22Rv1 (cell line): Measurements from ENCODE around the gene BLOC1S6.

Source experiments
- H3K27ac ChIP-seq: fragments of 450-650 bp; 2 replicates; pipeline ENCODE4 v1.5.1; 2017
- ZFX ChIP-seq: fragments of 450-650 bp; IDR thresholded peaks from 2 replicates; pipeline ENCODE4 v1.6.1; 2017; ENCODE audit warnings: antibody characterized with exemption, borderline replicate concordance
- TF ChIP-seq, protein P1 (sequence below): fragments of 450-650 bp; IDR thresholded peaks from 2 replicates; pipeline ENCODE4 v1.5.1; 2017; ENCODE audit warnings: mild to moderate bottlenecking

BLOC1S6 gene

GRCh38 chr15:45606413-45606812, 19.2 kb downstream of the BLOC1S6 start:
- no peak overlapping the region for H3K27ac ChIP-seq
- TF ChIP-seq, protein P1, sequence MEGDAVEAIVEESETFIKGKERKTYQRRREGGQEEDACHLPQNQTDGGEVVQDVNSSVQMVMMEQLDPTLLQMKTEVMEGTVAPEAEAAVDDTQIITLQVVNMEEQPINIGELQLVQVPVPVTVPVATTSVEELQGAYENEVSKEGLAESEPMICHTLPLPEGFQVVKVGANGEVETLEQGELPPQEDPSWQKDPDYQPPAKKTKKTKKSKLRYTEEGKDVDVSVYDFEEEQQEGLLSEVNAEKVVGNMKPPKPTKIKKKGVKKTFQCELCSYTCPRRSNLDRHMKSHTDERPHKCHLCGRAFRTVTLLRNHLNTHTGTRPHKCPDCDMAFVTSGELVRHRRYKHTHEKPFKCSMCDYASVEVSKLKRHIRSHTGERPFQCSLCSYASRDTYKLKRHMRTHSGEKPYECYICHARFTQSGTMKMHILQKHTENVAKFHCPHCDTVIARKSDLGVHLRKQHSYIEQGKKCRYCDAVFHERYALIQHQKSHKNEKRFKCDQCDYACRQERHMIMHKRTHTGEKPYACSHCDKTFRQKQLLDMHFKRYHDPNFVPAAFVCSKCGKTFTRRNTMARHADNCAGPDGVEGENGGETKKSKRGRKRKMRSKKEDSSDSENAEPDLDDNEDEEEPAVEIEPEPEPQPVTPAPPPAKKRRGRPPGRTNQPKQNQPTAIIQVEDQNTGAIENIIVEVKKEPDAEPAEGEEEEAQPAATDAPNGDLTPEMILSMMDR = no peak
- TF ChIP-seq ZFX = no peak

GRCh38 chr15:45606841-45607240, 19.7 kb downstream of the BLOC1S6 start:
- TF ChIP-seq, protein P1 = no peak
- no peak for TF ChIP-seq ZFX
- H3K27ac ChIP-seq = no peak overlapping the region

GRCh38 chr15:45611305-45611704, 24.1 kb downstream of the BLOC1S6 start:
- no peak overlapping the region for H3K27ac ChIP-seq
- TF ChIP-seq ZFX = no peak
- TF ChIP-seq, protein P1 = peak; percentile 68

- no peak overlapping the region for H3K27ac ChIP-seq
These were observed 25.7 kb downstream of the BLOC1S6 start for GRCh38 chr15:45612790-45613415.

DNA sequence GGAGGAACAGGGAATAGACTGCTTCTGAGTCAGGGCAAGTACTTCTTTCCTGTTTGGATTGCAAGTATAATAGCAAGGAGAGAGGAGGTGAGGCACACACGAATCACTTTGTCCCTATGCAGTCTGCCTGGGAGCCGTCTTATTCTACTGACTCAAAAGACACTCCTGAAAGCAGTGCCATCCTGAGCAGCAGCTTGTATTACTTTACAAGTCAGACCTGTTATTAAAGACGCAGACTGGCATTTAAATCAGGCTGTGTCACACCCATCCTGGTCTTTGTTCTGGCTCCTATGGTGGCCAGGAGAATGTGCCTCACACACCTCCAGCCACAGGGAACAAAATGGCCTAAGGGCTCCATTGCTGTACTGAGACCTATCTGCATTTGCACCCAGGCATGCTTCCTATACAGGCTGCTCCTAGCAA, 29.7 kb downstream of the BLOC1S6 start:
- no peak for TF ChIP-seq ZFX
- TF ChIP-seq, protein P1 = no peak

More at GRCh38 chr15:45612790-45613415, 25.7 kb downstream of the BLOC1S6 start:
- no peak for TF ChIP-seq ZFX

DNA sequence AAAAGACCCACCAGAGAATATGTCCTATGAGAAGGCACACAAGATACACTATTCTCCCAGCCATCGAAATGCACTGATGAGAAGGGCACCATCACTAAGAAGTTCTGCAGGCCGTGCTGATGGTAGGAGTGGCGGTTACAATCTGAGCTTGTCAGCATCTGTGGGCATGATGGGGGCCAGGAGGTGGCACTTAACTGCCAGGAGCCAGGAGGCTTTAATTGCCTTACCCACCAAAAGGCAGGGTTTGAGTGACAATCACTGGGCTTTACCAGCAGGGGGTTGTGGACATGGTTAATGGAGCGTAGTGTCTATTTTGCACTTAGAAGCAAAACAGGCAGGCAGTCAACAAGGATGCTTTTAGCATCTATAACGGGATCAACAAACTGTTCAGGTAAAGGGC, 31.6 kb downstream of the BLOC1S6 start:
- no peak for TF ChIP-seq ZFX
- TF ChIP-seq, protein P1 = no peak
- H3K27ac ChIP-seq = no peak overlapping the region

More for the DNA sequence above, 29.7 kb downstream of the BLOC1S6 start:
- no peak overlapping the region for H3K27ac ChIP-seq

DNA sequence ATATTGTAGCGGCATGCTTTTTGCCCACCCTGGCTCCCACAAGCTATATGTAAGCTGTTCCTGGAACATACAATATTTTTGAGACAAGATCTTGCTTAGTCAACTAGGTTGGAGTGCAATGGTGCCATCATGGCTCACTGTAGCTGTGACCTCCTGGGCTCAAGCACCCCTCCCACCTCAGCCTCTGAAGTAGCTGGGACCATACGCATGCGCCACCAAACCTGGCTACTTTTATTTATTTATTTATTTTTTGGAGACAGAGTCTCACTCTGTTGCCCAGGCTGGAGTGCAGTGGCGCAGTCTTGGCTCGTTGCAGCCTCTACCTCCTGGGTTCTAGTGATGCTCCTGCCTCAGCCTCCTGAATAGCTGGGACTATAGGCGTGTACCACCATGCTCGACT, 41.0 kb downstream of the BLOC1S6 start:
- no peak overlapping the region for H3K27ac ChIP-seq
- TF ChIP-seq, protein P1 = no peak
- TF ChIP-seq ZFX = no peak
